Measurements from ENCODE around the gene CACHD1.
A peak's percentile ranks its signal among the peaks of the same experiment; 100 is the strongest.

The CACHD1 gene

DNA sequence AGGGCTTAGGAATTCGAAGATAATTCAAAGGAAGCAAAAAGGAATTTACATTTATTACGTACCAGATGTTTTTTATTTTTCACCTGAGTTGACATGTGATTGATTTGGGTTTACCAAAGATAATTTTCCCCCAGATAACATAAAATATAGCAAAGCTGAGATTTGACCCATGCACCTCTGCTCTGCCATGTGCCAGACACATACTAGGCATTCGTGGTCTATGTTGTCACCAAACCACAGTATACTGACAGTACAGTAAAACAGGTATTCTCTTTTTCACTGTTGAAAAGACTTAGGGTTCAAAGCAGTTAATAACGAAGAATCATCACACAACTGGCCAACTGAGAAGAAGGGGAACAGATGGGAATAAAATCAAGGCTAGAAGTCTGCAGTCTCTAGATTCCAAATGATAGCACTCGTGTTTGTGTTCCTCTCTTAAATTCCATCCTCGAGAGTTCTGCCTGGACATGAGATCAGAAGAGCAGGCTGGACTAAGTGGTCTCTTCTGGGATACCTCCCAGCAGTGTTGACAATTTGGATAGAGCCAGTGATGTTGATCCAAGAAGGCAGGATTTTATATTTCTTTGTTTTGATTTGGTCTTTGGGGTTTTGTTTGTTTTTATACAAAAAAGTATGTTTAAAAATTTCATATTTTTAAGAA, 189.7 kb downstream of the CACHD1 start:
- no peak for DNase-seq (ENCODE audit: low read depth)

DNA sequence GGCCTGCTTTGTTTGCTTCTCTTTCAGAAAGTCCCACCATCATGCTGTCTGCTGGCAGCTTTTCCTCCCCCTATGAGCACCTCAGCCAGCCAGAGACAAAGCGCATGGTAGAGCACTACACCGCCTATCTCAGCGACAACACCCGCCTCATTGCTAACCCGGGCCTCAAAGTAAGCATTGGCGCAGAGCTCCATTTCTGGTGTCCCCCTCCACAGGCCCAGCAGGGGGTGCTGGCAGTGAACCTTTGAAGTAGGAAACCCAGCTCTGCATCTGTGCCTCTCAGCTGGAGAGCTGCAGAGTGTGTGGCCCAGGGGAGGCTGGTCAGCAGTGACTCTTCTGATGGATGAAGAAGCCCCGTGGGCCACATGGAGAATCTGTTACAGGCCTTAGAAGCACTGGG, 193.7 kb downstream of the CACHD1 start:
- no peak for DNase-seq (ENCODE audit: low read depth)

DNA sequence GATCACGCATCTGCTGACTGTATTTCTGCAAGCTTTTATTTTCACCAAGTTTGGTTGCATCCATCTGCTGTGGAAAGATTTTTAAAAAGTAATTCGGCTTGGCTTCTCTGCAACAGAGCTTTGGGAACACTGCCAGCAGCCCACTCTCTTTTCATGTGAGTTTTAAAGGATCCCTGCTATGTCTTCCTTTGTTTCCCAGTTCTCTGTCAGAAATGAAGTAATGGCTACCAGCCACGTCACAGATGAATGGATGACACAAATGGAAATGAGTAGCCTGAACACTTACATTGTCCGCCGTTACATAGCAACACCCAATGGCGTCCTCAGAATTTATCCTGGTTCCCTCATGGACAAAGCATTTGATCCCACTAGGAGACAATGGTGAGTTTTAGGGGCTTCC, 194.4 kb downstream of the CACHD1 start:
- DNase-seq (ENCODE audit: low read depth), result no peak

DNA sequence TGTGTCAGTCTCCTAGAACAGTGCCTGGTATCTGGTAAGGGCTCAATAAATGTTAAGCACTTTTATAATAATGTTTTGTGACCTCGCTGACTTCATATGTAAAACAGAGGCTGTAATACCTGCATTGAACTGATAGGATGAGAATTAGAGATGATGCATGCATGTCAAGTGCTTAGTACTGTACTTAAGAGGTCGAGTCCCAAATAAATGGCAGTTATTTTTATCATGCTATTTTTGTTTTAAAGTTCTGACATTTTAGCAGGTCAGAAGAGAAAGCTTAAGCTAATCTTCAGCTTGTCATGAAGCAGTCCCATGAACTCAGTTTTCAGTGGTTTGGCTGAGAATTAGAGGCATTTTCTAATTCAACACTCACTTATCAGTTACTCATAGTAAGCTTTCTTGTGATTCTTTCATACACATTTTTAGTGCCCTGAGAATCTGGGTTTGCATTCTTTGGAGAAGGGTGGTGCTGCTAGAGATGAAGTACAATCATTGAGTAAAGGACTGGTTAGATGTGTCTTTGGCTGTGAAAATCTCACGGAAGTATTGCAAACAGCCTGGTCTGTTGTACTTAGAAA, 199.3 kb downstream of the CACHD1 start:
- no peak for DNase-seq (ENCODE audit: low read depth)

DNA sequence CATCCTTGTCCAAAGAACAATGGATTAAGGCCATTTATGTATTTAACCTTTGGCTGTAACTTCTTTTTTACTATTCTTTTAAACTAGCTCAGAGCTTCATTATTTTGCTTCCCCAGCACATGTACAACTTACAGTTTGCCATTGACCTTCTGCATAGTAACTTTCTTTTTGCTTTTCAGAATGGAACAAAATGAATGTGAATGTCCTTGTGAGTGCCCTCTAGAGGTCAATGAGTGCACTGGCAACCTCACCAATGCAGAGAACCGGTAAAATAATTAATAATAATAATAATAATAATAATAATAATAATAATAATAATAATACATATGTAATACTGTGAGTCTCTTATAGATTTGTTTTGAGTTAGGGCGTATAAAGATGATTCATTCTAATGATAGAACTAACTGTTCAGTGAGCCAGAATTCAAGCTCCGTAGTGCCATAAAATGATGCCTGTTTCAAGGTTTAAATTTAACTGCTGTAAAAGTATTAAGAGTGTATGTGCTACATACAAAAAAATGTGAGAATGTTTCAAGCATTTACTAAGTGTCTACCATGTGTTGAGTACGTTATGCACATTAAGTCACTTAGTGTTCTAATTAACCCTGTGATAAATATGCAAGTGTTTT, 205.9 kb downstream of the CACHD1 start:
- DNase-seq (ENCODE audit: low read depth), result no peak

DNA sequence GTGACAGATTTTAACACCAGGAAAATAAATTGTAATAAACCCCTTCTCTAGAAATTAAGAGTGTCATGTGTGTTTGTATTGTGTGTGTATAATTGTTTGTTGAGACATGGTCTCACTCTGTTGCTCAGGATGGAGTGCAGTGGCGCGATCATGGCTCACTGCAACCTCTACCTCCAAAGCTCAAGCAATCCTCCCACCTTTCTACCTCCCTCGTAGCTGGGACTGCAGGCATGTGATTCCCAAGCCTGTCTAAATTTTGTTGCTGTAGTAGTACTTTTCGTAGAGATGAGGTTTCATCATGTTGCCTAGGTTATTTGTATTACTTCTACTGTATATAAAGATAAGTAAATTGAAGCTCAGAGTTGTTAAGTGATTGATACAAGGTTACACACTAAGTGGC, 206.5 kb downstream of the CACHD1 start:
- no peak for DNase-seq (ENCODE audit: low read depth)

DNA sequence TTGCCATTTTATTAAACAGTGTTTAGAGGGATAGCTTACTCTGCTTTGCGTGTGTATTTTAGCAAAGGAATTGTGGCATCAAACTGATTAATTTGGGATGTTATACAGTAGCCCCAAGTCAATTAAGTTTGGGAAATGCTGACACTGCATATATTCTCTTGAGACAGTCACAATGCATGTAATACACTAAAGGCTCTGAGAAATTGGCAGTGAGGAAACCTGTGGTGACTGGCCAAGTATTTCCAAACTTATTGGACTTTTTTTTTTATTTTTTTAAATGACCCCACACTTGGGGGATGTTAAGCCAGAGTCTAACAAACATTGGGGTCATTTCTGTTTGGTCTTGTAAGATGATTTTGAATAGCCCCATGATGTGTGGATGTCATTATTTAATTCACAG, 207.6 kb downstream of the CACHD1 start:
- DNase-seq (ENCODE audit: low read depth), result no peak

DNA sequence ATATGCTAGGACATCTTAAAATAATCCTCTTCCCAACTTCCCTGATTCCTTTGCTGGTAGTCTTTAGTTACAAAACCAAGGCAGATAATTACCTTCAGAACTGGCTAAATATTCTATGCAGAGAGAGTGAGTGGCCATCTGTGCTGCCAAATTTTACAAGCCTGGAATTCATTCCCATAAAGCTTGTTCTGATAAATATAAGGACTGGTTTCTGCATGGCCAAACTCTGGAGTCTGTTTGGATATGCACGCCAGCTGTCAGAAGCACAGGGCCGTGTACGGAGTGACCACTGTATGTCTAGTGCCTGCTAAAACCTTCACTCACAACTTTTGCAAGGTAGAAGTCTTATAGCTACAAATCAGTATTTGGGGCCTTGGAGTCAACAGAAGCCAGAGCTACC, 208.4 kb downstream of the CACHD1 start:
- DNase-seq (ENCODE audit: low read depth), result no peak

DNA sequence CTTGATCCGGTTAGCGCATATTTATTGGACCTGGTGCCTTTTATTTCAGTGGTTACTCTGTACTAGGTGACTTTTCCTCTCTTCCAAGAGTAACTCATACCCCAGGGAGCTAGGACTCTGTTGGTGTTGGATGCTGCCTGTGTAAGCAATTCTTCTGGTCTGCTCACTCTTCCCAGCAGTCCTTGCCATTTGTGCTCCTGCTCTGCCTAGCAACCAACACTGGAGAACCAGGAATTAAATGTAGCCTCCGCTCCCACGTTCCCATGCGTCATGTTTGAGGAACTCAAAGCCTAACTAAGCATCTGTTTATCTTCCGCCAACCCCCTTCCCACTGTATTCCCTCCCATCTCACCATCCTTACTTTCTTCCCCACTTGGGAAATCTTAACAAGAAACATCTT, 209.2 kb downstream of the CACHD1 start:
- DNase-seq (ENCODE audit: low read depth), result no peak

DNA sequence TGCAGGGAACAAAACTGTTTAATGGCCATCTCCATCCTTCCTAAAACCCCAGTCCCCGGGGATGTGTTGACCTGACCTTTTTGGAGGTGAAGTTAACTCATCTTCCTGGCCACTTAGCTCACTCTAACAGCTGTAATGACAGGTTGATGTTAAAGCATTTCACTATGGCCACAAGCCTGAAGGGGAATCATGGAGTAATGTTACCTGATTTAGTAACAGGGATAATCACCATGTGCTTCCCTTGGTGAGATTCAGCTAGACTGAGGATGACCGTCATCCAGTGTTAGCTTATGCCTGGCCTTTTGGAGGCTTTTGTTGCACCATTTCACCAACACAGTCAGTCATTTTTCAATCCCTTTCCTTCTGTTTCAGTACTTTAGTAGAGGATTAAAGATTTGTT, 210.7 kb downstream of the CACHD1 start:
- no peak for DNase-seq (ENCODE audit: low read depth)

DNA sequence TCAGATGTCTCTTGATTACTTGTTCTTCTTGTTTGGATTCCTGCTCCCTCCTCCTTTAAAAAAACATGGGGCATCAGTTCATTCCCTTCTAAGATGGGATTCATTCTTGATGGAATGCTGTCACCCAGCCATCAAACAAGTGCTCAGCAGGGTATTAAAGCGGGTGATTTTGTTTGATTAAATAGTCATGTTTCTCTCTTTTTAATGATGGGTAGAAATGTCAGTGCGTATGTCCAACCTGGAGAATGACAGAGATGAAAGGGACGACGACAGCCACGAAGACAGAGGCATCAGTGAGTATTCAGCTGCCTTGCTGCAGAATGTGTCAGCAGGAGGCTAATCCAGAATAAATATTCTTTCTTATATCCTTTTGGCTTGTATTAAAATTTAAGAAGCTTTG, 211.1 kb downstream of the CACHD1 start:
- no peak for DNase-seq (ENCODE audit: low read depth)

DNA sequence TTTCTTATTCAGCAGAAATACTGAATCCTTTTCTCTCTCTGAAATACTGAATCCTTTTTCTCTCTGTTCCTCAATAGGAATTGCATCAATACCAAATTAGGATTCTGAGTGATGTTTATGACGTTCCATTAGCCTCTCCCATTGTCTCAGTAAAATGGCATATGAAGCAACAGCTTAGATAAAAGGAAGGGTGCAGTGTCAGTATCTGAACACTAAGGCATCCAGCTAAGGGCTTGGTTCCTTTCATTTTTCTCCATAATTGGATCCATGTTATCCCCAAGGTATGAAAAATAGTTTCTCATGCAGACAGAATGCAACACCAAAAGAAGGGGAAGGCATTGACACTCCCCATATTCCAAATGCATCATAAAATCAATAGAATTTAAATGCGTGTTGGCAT, 213.5 kb downstream of the CACHD1 start:
- no peak for DNase-seq (ENCODE audit: low read depth)

DNA sequence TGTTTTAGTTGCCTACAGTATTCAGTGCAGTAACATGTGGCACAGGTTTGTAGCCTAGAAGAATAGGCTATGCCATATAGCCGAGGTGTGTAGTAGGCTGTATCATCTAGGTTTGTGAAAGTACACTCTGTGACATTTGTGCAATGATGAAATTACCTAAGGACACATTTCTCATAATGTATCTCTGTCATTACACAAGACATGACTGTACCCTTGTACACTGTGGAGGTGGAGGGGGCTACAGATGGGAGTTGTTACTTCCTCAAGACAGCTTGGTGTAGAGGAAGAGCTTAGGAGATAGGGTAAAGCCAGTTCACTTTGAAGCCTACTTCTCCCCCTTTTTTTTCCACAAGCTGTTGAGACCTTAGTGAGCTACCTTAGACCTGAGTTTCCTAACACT, 215.3 kb downstream of the CACHD1 start:
- DNase-seq (ENCODE audit: low read depth), result no peak

DNA sequence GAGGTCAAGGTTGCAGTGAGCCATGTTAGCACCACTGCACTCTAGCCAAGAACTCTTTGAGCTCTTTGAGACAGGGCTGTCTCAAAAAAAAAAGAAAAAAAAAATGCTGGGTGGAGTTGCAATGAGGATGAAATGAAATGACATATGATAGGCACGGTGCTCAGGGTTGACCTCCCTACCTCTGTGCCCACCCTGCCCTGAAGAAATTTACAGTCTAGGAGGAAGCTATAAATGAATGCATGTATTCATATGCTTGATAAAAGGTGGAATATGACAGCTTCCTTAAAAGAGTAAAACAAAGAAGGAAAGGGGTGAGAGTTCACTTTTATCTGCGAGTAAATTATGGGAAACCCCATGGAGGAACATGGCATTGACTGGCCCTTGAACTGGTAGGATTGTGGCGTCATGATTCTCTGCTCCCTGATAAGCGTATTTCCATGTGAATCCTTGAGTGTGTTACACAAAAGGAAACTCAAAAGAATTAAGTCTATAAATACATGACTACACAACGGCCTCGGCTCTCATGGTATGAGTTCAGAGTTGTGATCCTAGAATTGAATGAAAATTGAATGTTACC, 215.9 kb downstream of the CACHD1 start:
- DNase-seq (ENCODE audit: low read depth), result no peak

DNA sequence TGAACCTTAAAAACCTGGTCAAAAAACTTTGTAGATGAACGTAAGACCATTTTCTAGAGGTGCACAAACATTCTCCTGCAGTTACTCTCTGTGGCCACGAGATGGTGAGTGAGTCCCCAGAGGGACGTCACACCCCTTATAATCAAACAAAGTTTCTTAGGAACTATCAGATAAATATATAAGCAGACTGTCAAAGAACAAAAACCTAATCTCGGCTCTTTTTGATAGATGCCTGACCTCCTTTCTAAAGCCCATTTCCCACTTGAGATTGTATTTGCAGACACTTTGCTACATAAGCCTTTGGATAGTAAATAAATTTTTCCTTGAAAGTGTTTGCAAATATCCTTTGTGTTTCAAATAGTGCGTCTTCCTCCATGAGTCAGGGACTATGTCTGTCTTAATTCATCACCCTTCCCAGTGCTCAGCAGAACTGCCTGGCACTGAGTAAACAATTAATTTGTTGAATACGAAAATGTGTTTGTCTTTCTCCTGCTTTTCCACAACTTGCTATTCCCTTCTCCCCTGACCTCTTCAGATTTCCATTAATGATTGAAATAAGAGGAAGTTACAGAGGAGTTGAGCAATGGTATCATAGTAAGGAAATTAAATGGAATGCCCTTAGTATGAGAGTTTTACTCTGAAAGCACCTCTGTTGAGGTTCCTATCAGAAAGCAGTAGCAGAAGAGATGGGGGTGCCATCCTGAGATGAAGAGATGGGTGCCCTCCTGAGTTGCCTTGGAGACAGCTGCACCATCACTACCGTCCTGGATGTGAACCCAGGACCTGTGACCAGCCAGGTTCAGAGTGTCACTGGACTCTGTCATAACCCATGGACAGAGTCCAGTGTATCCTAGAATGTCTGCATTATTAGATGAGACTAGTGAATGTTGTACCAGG, 217.1 kb downstream of the CACHD1 start:
- DNase-seq (ENCODE audit: low read depth), result peak; percentile 11

DNA sequence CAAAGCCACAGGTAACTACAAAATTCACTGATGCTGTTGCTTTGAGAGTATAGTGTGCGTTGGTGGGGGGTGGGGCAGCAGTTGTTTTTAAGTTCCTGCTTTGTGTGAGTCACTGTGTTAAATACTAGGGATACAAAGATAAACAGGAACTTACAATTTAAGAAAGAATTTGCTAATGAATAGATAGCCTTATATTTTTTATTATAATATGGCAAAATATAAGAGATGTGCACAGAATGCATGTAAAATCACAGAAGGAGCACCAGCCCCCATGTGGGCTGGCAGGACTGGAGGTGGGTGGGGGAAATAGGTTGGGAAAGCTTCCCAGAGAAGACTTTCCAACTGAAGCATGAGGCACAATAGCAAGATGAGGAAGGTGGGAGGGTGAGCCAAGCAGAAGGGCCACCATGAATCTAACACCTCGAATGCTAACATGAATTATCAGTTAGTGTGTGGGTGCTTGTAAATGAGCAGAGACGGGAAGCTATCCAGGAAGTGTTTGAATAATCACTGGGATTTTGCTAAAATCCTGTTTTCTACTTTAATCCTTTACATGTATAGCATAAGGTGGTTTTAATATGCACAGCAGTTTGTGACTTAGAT, 217.9 kb downstream of the CACHD1 start:
- no peak for DNase-seq (ENCODE audit: low read depth)

DNA sequence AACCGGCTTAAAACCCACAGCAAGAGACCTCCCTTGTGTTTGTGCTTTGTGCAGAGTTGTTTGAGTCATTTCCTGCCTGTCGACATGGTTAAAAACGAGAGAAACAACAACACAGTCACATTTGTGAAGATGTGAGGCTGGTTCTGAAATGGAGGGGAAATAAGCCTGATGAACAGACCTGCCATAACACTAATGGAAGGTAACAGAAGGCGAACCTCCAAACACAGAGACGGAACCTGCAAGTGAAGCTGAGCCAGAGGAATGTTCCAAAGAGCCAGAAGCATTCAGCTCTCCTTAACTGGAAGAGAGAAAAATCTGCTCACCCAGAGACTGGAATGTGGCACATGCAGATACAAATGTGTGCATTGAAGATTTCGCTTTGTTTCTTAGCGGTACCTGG, 221.7 kb downstream of the CACHD1 start:
- no peak for DNase-seq (ENCODE audit: low read depth)

DNA sequence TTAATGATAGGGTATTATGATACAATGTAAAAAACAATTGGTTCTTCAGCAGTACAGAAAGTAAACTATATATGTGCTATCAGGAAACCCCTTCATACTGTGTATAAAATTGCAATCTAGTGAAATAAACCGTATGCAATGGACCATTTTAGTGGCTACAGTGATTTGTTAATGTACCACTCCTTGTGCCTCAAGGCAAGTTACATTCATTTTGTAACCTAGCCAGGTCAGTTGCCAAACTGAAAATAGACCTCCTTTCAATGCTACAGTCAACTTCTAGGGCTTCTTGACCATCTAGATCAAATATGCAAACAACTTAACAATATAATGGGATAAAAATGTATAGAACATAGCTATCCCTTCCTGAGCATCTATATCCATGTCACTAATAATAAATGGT, 223.0 kb downstream of the CACHD1 start:
- no peak for DNase-seq (ENCODE audit: low read depth)

DNA sequence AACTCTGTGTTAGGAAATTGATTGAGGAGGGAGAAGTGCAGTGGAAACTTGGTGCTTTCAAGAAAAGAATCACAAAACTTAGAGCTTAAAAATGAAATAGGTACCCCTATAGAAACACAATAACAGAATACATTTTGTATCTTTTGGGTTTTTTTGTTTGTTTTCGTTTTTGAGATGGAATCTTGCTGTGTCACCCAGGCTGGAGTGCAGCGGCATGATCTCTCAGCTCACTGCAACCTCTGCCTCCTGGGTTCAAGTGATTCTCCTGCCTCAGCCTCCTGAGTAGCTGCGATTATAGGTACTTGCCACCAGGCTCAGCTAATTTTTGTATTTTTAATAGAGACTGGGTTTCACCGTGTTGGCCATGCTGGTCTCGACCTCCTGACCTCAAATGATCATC, 223.5 kb downstream of the CACHD1 start:
- DNase-seq (ENCODE audit: low read depth), result no peak

DNA sequence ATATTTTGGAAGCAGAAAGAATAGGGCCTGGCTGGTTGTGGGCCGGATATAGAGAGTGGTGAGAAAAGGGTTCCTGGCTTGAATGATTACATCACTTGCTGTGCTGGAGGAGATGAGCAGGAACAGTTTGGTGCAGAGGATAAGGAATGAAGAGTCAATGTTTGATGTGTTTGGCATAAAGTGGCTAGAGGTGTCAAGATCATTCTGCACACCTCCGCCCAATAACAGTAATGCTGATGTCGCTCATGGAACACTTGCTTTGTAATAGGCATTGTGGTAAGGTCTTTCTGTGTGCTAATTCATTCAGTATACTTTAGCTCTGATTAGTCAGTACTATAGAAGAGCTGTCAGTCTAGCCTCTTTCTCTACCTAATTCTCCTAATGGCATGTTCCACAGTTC, 226.9 kb downstream of the CACHD1 start:
- DNase-seq (ENCODE audit: low read depth), result no peak

DNA sequence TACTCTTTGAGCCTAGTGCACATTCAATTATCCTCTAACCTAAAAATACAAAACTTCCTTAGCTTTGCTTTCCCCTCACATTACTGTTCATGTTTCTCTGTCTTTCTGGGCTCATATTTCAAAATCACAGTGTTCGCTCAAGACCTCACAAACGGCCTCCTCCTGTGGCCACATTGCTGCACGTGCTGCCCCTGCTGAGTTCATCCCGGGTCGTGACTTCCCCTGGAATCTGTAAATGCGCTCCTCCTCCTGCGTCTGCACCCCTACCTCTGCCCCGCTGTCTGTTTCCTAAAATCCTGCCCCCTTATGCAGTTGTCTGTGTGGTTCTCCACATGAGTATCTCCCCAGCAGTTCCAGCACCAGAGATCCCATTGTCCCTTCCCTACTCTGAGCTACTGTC, 229.4 kb downstream of the CACHD1 start:
- no peak for DNase-seq (ENCODE audit: low read depth)

DNA sequence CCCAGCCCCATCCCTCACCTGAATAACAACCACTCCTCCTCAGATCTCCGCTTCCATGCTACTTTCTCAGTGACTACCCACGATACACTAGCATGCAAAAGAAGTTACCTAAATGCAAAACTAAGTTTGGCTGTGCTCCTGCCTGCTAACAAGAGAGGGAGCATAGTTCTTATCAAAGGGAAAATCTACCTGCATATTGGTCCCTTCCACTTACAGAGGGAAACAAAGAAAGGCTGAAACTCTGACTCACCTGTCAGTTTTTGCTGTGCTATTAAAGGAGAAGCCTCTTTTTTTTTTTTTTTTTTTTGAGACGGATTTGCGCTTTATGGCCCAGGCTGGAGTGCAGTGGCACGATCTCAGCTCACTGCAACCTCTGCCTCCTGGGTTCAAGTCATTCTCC, 231.1 kb downstream of the CACHD1 start:
- no peak for DNase-seq (ENCODE audit: low read depth)
